BE2C (cell line): ENCODE measurements around the gene ACTR3C.

ENCODE experiments used
- DNase-seq: peaks from one replicate; pipeline ENCODE4 v3.0.0-alpha.2; 2020
- H3K27me3 ChIP-seq: fragments of 250-450 bp; sonication (Bioruptor Pico); 2 replicates; pipeline ENCODE4 v1.5.1; 2020; ENCODE audit warnings: mild to moderate bottlenecking
- H3K36me3 ChIP-seq: fragments of 250-450 bp; sonication (Bioruptor Pico); 2 replicates; pipeline ENCODE4 v1.5.1; 2020; ENCODE audit warnings: mild to moderate bottlenecking
- H3K4me1 ChIP-seq: fragments of 250-450 bp; sonication (Bioruptor Pico); 2 replicates; pipeline ENCODE4 v1.5.1; 2020
- H3K4me3 ChIP-seq: 2 replicates; pipeline ENCODE4 v1.5.1; 2011; ENCODE audit warnings: low read depth, low read length
- H3K9me3 ChIP-seq: fragments of 250-450 bp; sonication (Bioruptor Pico); 2 replicates; pipeline ENCODE4 v1.5.1; 2020
- CTCF ChIP-seq: IDR thresholded peaks from 2 replicates; pipeline ENCODE4 v1.5.1; 2012; ENCODE audit warnings: mild to moderate bottlenecking, low read depth, low read length

Gene ACTR3C

GRCh38 chr7:150359622-150360362, 36.4 kb upstream of the ACTR3C start:
- Histone ChIP-seq H3K4me1 (peaks cover 10% of the 10 kb centered on the region), H3K9me3 (no peaks in the 10 kb centered on the region), H3K36me3 (no peaks in the 10 kb centered on the region), H3K4me3 (no peak overlapping the region), H3K27me3 (no peaks in the 10 kb centered on the region)
- no peak for DNase-seq
- TF ChIP-seq CTCF: no peak

GRCh38 chr7:150358988-150359621, 35.8 kb upstream of the ACTR3C start:
- DNase-seq: no peak
- Histone ChIP-seq H3K27me3 (no peaks in the 10 kb centered on the region), H3K4me1 (peaks cover 10% of the 10 kb centered on the region), H3K9me3 (no peaks in the 10 kb centered on the region), H3K4me3 (no peak overlapping the region), H3K36me3 (no peaks in the 10 kb centered on the region)
- TF ChIP-seq CTCF: no peak

GRCh38 chr7:150358433-150358832, 35.1 kb upstream of the ACTR3C start:
- Histone ChIP-seq H3K4me3 (no peak overlapping the region), H3K27me3 (no peaks in the 10 kb centered on the region), H3K4me1 (peaks cover 5% of the 10 kb centered on the region), H3K36me3 (no peaks in the 10 kb centered on the region), H3K9me3 (no peaks in the 10 kb centered on the region)
- TF ChIP-seq CTCF: no peak
- DNase-seq: no peak

GRCh38 chr7:150357771-150358427, 34.6 kb upstream of the ACTR3C start:
- TF ChIP-seq CTCF: no peak; the same call in 1 of the 2 replicates
- no peaks in the 10 kb centered on the region for H3K27me3 ChIP-seq
- no peaks in the 10 kb centered on the region for H3K9me3 ChIP-seq
- no peak overlapping the region for H3K4me3 ChIP-seq
- peaks cover 4% of the 10 kb centered on the region for H3K4me1 ChIP-seq
- no peaks in the 10 kb centered on the region for H3K36me3 ChIP-seq
- no peak for DNase-seq

- TF ChIP-seq CTCF: no peak
- no peak for DNase-seq
- Histone ChIP-seq H3K4me3 (no peak overlapping the region), H3K27me3 (peaks cover 2% of the 10 kb centered on the region; the same call in 1 of the 2 replicates), H3K36me3 (no peaks in the 10 kb centered on the region), H3K9me3 (no peaks in the 10 kb centered on the region), H3K4me1 (peaks cover 4% of the 10 kb centered on the region)
Observed at GRCh38 chr7:150357270-150357669, 33.9 kb upstream of the ACTR3C start.
